ENCODE results near the gene AK5. TPM values are rescaled to one million over a fixed set of nuclear protein-coding genes. Genes with fewer than 3 reads are reported as not detected.

AK5 gene
- total RNA-seq, 1 donor from 2014 or later = not detected

- DNase-seq (no peak), ATAC-seq (ENCODE audit: low read depth) (no peak)
- Mint-ChIP-seq H3K4me3 (no peak overlapping the region), H3K4me1 (no peaks in the 10 kb centered on the region), H3K9me3 (no peaks in the 10 kb centered on the region), H3K27ac (no peak overlapping the region), H3K36me3 (ENCODE audit: low read depth) (no peaks in the 10 kb centered on the region), H3K27me3 (peaks cover 3% of the 10 kb centered on the region)
- TF ChIP-seq, protein P1, sequence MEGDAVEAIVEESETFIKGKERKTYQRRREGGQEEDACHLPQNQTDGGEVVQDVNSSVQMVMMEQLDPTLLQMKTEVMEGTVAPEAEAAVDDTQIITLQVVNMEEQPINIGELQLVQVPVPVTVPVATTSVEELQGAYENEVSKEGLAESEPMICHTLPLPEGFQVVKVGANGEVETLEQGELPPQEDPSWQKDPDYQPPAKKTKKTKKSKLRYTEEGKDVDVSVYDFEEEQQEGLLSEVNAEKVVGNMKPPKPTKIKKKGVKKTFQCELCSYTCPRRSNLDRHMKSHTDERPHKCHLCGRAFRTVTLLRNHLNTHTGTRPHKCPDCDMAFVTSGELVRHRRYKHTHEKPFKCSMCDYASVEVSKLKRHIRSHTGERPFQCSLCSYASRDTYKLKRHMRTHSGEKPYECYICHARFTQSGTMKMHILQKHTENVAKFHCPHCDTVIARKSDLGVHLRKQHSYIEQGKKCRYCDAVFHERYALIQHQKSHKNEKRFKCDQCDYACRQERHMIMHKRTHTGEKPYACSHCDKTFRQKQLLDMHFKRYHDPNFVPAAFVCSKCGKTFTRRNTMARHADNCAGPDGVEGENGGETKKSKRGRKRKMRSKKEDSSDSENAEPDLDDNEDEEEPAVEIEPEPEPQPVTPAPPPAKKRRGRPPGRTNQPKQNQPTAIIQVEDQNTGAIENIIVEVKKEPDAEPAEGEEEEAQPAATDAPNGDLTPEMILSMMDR (IDR thresholded peaks at IDR 0.05) = no peak
- intact Hi-C loops (cut with micrococcal nuclease) = no loop called here
- ChIA-PET CTCF (no interaction called here), POLR2A (no interaction called here)
Observed at GRCh38 chr1:77465139-77465538, 183.3 kb downstream of the AK5 start.

DNA sequence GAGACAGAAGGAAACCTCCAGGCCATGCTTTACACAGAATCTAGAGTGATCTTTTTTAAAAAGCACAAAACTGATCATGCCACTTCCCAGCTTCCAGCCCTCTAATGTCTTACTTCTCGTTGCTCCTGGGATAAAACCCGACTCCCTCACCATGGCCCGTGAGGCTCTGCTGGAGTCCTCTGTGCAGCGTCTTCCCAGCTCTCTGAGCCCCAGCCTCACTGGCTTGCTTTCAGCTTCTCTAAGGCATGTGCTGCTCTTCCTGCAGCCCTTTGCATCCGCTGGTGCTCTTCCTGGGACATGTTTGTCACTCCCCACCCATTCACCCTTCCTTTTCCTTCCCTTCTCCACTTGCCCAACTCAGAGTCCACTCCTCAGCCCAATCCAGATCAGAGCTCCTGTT, 184.1 kb downstream of the AK5 start:
- ChIA-PET CTCF (no interaction called here), POLR2A (no interaction called here)
- no peaks in the 10 kb centered on the region for H3K4me1 Mint-ChIP-seq
- TF ChIP-seq, protein P1 (IDR thresholded peaks at IDR 0.05) = no peak
- no peak overlapping the region for H3K27ac Mint-ChIP-seq
- no peak overlapping the region for H3K4me3 Mint-ChIP-seq
- no peaks in the 10 kb centered on the region for H3K9me3 Mint-ChIP-seq
- no peaks in the 10 kb centered on the region for H3K36me3 Mint-ChIP-seq (ENCODE audit: low read depth)
- intact Hi-C loops (cut with micrococcal nuclease) = no loop called here
- ATAC-seq (ENCODE audit: low read depth) = no peak
- peaks cover 2% of the 10 kb centered on the region for H3K27me3 Mint-ChIP-seq
- DNase-seq = no peak

DNA sequence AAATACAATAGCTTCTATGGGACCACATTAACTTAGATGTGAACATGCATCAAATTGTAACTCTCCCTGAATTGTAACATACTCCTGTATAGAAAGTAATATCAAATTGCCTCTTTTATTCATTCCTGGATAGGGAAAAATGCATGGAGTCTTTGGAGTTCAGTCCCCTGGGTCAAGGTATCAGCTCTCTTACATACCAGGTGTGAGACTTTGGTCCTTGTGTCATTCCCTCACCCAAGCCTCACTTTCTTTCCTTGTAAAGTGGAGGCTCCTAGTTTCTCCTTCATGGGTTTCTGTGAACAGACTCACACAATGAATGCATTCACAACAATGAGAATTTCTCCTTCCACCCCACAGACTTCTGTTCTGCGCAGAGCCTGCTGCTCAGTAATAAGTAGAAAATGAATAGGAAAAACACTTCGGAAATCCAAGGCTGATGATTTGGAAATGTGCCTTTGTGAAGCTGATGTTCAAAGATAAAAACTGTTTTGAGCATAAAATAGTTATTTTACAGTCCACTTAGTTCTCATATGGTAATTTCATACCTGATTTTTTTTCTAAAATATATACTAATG, 185.3 kb downstream of the AK5 start:
- ATAC-seq (ENCODE audit: low read depth) (no peak), DNase-seq (no peak)
- intact Hi-C loops (cut with micrococcal nuclease) = no loop called here
- peaks cover 3% of the 10 kb centered on the region for H3K27me3 Mint-ChIP-seq
- no peaks in the 10 kb centered on the region for H3K36me3 Mint-ChIP-seq (ENCODE audit: low read depth)
- no peak overlapping the region for H3K4me3 Mint-ChIP-seq
- H3K4me1 Mint-ChIP-seq = no peaks in the 10 kb centered on the region
- TF ChIP-seq, protein P1 (IDR thresholded peaks at IDR 0.05) = no peak
- H3K27ac Mint-ChIP-seq = no peak overlapping the region
- ChIA-PET POLR2A (no interaction called here), CTCF (no interaction called here)
- no peaks in the 10 kb centered on the region for H3K9me3 Mint-ChIP-seq

GRCh38 chr1:77467741-77468140, 185.9 kb downstream of the AK5 start:
- ChIA-PET CTCF (no interaction called here), POLR2A (no interaction called here)
- Mint-ChIP-seq H3K9me3 (no peaks in the 10 kb centered on the region), H3K36me3 (ENCODE audit: low read depth) (no peaks in the 10 kb centered on the region), H3K27me3 (peaks cover 5% of the 10 kb centered on the region), H3K4me1 (no peaks in the 10 kb centered on the region), H3K4me3 (no peak overlapping the region), H3K27ac (no peak overlapping the region)
- ATAC-seq (ENCODE audit: low read depth) (no peak), DNase-seq (no peak)
- TF ChIP-seq, protein P1 (IDR thresholded peaks at IDR 0.05) = no peak
- intact Hi-C loops (cut with micrococcal nuclease) = no loop called here

- DNase-seq = no peak
- no peak for ATAC-seq (ENCODE audit: low read depth)
- Mint-ChIP-seq H3K9me3 (no peaks in the 10 kb centered on the region), H3K4me1 (no peaks in the 10 kb centered on the region), H3K27ac (no peak overlapping the region), H3K36me3 (ENCODE audit: low read depth) (no peaks in the 10 kb centered on the region), H3K27me3 (peaks cover 5% of the 10 kb centered on the region), H3K4me3 (no peak overlapping the region)
- ChIA-PET POLR2A (no interaction called here), CTCF (no interaction called here)
- TF ChIP-seq, protein P1 (IDR thresholded peaks at IDR 0.05) = no peak
- intact Hi-C loops (cut with micrococcal nuclease) = no loop called here
Observed at GRCh38 chr1:77468257-77468948, 186.6 kb downstream of the AK5 start.

Data from activated B cell treated with CpG ODN at 0.5 μM for 24 hours (primary cell).